Mesothelial cell of epicardium (in vitro differentiated cells): ENCODE results near the gene IL1R2. TPM values are rescaled to one million over a fixed set of nuclear protein-coding genes. Genes with fewer than 3 reads are reported as not detected.
"Not testable (repeated sequence)": the region's sequence is repeated elsewhere in the genome, so short reads cannot be mapped to it uniquely, and the experiment has no call there.

ENCODE experiments used
- DNase-seq, 2 experiments: peaks; one replicate each; pipeline ENCODE4 v3.0.0; 2021; ENCODE audit warnings: low spot score in 2 of 2; ENCODE audit not compliant: unreplicated experiment in 2 of 2
- H3K27ac Mint-ChIP-seq: 2 replicates; pipeline ENCODE4 v1.8.0; 2021; ENCODE audit warnings: mixed read lengths
- H3K27me3 Mint-ChIP-seq: 2 replicates; pipeline ENCODE4 v1.8.0; 2021; ENCODE audit warnings: low read depth, mixed read lengths
- H3K36me3 Mint-ChIP-seq: 2 replicates; pipeline ENCODE4 v1.8.0; 2021; ENCODE audit warnings: mixed read lengths
- H3K4me1 Mint-ChIP-seq: 2 replicates; pipeline ENCODE4 v1.8.0; 2021; ENCODE audit warnings: mixed read lengths
- H3K4me3 Mint-ChIP-seq: 2 replicates; pipeline ENCODE4 v1.8.0; 2021; ENCODE audit warnings: mild to moderate bottlenecking, moderate library complexity, mixed read lengths
- H3K9me3 Mint-ChIP-seq: 2 replicates; pipeline ENCODE4 v1.8.0; 2021; ENCODE audit warnings: mixed read lengths
- total RNA-seq: library from RNA; stranded (reverse); gene quantifications from 3 replicates; pipeline ENCODE4 v1.2.1, GENCODE V29; 2021
- TF ChIP-seq, protein P1 (sequence below): fragments of 200-600 bp; sonication (generic); IDR thresholded peaks from one replicate; pipeline ENCODE4 v1.5.0; 2021; ENCODE audit warnings: antibody characterized with exemption; ENCODE audit not compliant: unreplicated experiment

Gene IL1R2
- total RNA-seq, 1 donor from 2014 or later = not detected

DNA sequence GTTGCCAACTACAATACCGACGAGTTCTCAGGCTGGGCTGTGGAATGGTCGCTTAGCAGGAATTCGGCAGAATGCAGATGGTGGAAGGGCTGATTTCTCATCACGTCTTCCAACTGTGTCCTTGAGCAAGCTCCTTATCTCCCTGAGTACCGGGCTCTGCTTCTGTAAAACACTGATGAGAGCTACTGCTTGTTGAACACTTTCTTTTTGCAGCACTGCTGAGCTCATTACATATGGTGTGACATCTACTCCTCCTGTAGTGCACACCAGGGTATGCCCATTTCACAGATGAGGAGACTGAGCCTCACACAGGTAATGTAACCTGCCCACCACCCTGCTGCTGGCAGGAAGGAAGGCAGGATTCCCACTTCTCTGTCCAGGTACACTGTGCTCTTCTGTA is 8.3 kb downstream of the IL1R2 start:
- H3K9me3 Mint-ChIP-seq = no peaks in the 10 kb centered on the region
- H3K27me3 Mint-ChIP-seq = peaks cover 21% of the 10 kb centered on the region
- no peak overlapping the region for H3K27ac Mint-ChIP-seq
- DNase-seq = no peak
- TF ChIP-seq, protein P1, sequence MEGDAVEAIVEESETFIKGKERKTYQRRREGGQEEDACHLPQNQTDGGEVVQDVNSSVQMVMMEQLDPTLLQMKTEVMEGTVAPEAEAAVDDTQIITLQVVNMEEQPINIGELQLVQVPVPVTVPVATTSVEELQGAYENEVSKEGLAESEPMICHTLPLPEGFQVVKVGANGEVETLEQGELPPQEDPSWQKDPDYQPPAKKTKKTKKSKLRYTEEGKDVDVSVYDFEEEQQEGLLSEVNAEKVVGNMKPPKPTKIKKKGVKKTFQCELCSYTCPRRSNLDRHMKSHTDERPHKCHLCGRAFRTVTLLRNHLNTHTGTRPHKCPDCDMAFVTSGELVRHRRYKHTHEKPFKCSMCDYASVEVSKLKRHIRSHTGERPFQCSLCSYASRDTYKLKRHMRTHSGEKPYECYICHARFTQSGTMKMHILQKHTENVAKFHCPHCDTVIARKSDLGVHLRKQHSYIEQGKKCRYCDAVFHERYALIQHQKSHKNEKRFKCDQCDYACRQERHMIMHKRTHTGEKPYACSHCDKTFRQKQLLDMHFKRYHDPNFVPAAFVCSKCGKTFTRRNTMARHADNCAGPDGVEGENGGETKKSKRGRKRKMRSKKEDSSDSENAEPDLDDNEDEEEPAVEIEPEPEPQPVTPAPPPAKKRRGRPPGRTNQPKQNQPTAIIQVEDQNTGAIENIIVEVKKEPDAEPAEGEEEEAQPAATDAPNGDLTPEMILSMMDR = no peak
- H3K4me1 Mint-ChIP-seq = no peaks in the 10 kb centered on the region
- no peaks in the 10 kb centered on the region for H3K36me3 Mint-ChIP-seq
- no peak overlapping the region for H3K4me3 Mint-ChIP-seq

DNA sequence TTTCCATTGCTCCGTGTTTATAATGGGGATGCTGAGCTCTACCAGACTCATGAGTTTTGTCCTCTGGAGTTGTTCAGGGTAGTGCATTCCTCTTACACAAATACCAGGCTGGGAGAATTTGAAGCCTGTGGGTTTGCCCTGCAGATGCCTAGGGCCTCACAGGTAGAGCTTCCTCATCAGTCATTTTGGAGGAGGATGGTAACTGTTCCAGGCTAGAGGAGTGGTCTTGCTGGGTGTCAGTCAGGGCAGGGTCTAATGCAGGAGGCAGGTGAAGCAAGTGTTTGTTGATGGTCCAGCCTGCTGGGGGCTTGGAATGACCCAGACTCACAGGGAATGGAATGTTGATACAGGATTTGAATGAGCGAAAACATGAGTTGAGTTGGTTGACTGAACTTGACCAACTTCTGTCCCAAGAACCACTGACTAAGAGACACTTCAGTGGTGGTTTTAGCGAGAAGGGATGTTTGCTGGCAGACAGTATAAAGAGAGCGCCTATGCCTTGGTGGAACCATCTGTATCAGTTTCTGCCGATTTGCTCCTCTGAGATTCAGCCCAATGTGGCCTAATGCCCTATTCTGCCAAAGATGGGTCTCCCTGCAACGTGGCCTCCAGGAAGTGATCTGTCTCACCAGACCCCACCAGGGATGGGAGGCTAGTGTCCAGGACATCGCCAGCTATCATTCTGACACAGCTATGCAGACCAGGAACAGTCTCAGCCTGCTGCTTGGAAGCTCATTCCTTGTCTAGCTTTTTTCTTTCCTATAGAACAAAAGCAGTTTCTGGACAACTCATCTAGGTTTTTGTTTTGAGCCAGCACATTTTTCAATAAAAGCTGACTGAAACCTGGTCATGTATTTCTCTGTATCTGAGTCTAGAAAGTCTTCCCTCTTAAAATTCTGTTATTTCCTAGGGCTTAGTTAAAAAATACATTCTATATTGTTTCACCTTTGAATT is 9.3 kb downstream of the IL1R2 start:
- no peak for DNase-seq
- Mint-ChIP-seq H3K9me3 (no peaks in the 10 kb centered on the region), H3K27me3 (peaks cover 15% of the 10 kb centered on the region), H3K36me3 (no peaks in the 10 kb centered on the region), H3K4me1 (no peaks in the 10 kb centered on the region), H3K4me3 (no peak overlapping the region), H3K27ac (no peak overlapping the region)
- TF ChIP-seq, protein P1 = no peak

DNA sequence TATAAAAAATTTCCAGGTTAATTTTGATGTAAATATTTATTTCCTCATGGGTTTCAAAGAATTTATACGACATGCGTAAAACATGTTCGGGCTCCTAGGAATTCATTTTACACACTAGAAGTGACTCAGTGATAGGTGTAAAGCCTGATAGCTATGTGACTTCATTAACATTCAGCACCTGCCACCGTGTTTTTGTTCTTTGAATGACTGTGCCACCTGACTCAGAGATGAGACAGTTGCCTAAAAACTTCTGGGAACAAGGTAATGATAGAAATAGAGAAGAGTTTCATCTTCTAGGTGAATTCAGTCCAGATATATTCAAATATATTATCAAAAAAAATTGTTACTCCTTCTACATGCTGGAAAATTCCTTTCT is 10.0 kb downstream of the IL1R2 start:
- H3K27ac Mint-ChIP-seq = no peak overlapping the region
- H3K4me3 Mint-ChIP-seq = no peak overlapping the region
- H3K9me3 Mint-ChIP-seq = no peaks in the 10 kb centered on the region
- H3K4me1 Mint-ChIP-seq = no peaks in the 10 kb centered on the region
- TF ChIP-seq, protein P1 = no peak
- no peaks in the 10 kb centered on the region for H3K36me3 Mint-ChIP-seq
- peaks cover 14% of the 10 kb centered on the region for H3K27me3 Mint-ChIP-seq
- no peak for DNase-seq

DNA sequence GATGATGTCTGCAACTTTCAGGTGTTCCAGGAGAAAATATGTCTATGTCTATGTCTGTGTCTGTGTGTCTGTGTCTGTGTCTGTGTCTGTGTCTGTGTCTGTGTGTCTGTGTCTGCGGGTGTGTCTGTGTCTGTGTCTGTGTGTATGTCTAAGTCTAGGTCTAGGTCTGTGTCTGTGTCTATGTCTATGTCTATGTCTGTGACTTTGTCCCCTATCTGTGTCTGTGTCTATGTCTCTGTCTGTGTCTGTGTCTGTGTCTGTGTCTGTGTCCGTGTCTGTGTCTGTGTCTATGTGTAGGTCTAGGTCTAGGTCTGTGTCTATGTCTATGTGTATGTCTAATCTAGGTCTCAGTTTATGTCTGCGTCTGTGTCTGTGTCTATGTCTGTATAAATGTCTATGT is 10.5 kb downstream of the IL1R2 start:
- TF ChIP-seq, protein P1 = no peak
- H3K27ac Mint-ChIP-seq = no peak overlapping the region
- no peaks in the 10 kb centered on the region for H3K4me1 Mint-ChIP-seq
- no peak overlapping the region for H3K4me3 Mint-ChIP-seq
- no peak for DNase-seq
- peaks cover 14% of the 10 kb centered on the region for H3K27me3 Mint-ChIP-seq
- H3K9me3 Mint-ChIP-seq = no peaks in the 10 kb centered on the region
- H3K36me3 Mint-ChIP-seq = no peaks in the 10 kb centered on the region

DNA sequence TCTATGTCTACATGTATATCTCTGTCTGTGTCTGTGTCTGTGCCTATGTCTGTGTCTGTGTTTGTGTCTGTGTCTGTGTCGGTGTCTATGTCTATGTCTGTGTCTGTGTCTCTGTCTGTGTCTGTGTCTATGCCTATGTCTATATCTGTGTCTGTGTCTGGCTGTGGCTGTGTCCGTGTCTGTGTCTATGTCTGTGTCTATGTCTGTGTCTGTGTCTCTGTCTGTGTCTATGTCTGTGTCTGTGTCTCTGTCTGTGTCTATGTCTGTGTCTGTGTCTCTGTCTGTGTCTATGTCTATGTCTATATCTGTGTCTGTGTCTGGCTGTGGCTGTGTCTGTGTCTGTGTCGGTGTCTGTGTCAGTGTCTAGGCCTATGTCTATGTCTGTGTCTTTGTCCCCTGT is 11.1 kb downstream of the IL1R2 start:
- not testable (repeated sequence) for DNase-seq, H3K4me3 Mint-ChIP-seq, H3K36me3 Mint-ChIP-seq, H3K27ac Mint-ChIP-seq, H3K9me3 Mint-ChIP-seq, H3K4me1 Mint-ChIP-seq, H3K27me3 Mint-ChIP-seq

DNA sequence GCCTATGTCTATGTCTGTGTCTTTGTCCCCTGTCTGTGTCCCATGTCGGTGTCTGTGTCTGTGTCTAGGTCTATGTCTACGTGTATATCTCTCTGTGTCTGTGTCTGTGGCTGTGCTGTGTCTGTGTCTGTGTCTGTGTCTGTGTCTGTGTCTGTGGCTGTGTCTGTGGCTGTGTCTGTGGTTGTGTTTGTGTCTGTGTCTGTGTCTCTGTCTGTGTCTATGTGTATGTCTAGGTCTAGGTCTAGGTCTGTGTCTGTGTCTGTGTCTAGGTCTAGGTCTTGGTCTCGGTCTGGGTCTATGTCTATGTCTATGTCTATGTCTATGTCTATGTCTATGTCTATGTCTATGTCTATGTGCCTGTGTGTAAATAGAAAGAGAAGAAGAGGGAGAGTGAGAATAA is 11.9 kb downstream of the IL1R2 start:
- no peak for DNase-seq
- TF ChIP-seq, protein P1 = no peak
- Mint-ChIP-seq H3K9me3 (no peaks in the 10 kb centered on the region), H3K4me1 (no peaks in the 10 kb centered on the region), H3K4me3 (no peak overlapping the region), H3K27me3 (peaks cover 5% of the 10 kb centered on the region), H3K27ac (no peak overlapping the region), H3K36me3 (no peaks in the 10 kb centered on the region)
